Memory B cell (primary cell): ENCODE measurements around the gene PUM1.
A peak's percentile ranks its signal among the peaks of the same experiment; 100 is the strongest.
"Not testable (repeated sequence)": the region's sequence is repeated elsewhere in the genome, so short reads cannot be mapped to it uniquely, and the experiment has no call there.

Experiments
- ATAC-seq: fragments of 150-1000 bp; cut with Tn5 transposase; 2 replicates; pipeline ENCODE4 v1.10.0; 2021; ENCODE audit warnings: low read depth, mild to moderate bottlenecking, moderate library complexity
- DNase-seq, 2 donors: peaks; one replicate each; pipeline ENCODE4 v3.0.0; 2022; ENCODE audit warnings: low spot score in 2 of 2
- H3K27ac Mint-ChIP-seq: one replicate; pipeline ENCODE4 v1.8.0; 2022; ENCODE audit warnings: mild to moderate bottlenecking, moderate library complexity, mixed read lengths
- H3K27me3 Mint-ChIP-seq: one replicate; pipeline ENCODE4 v1.8.0; 2022; ENCODE audit warnings: mixed read lengths
- H3K36me3 Mint-ChIP-seq: one replicate; pipeline ENCODE4 v1.8.0; 2022; ENCODE audit warnings: mild to moderate bottlenecking, mixed read lengths
- H3K4me1 Mint-ChIP-seq: one replicate; pipeline ENCODE4 v1.8.0; 2022; ENCODE audit warnings: mixed read lengths
- H3K4me3 Mint-ChIP-seq: one replicate; pipeline ENCODE4 v1.8.0; 2022; ENCODE audit warnings: mild to moderate bottlenecking, moderate library complexity, mixed read lengths
- H3K9me3 Mint-ChIP-seq: one replicate; pipeline ENCODE4 v1.8.0; 2022; ENCODE audit warnings: mixed read lengths

Gene PUM1

GRCh38 chr1:30940541-30940940, 125.0 kb downstream of the PUM1 start:
- ATAC-seq (no peak), DNase-seq (no peak)
- no peaks in the 10 kb centered on the region for H3K9me3 Mint-ChIP-seq
- H3K4me3 Mint-ChIP-seq: no peak overlapping the region
- H3K4me1 Mint-ChIP-seq: peaks cover 6% of the 10 kb centered on the region
- H3K36me3 Mint-ChIP-seq: peaks cover 34% of the 10 kb centered on the region
- no peak overlapping the region for H3K27ac Mint-ChIP-seq
- H3K27me3 Mint-ChIP-seq: no peaks in the 10 kb centered on the region

DNA sequence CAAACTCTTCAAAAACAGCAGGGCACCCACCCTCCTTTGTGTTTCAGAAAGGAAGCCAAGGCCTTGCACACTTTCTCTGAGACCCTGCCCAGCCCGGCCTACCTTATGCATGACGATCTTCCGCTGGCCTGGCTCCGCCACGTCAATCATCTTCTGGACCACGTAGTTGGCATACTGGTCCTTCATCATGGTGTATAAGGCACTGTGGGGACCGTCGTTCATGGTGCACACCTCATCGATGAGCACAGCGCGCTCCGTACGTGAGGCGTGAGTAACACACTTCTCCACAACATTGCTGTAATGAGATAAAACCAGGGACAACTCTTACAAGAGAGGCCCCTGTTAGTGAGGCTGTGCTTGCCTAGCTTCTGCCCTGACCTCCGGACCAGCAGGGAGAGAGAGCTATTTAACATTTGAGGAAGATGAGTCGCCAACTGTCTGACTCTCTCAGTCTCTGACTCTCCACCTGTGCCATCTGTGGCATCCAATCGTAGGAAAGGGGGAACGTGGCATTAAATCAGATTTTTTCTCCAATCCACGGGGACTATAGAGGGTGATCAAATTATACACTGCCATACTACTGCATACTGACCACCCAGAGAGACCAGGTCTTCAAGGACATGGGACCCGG, 128.9 kb downstream of the PUM1 start:
- Mint-ChIP-seq H3K36me3 (peaks cover 27% of the 10 kb centered on the region), H3K27ac (no peak overlapping the region), H3K4me1 (peaks cover 22% of the 10 kb centered on the region), H3K27me3 (no peaks in the 10 kb centered on the region), H3K9me3 (no peaks in the 10 kb centered on the region), H3K4me3 (no peak overlapping the region)
- ATAC-seq (no peak), DNase-seq (no peak)

DNA sequence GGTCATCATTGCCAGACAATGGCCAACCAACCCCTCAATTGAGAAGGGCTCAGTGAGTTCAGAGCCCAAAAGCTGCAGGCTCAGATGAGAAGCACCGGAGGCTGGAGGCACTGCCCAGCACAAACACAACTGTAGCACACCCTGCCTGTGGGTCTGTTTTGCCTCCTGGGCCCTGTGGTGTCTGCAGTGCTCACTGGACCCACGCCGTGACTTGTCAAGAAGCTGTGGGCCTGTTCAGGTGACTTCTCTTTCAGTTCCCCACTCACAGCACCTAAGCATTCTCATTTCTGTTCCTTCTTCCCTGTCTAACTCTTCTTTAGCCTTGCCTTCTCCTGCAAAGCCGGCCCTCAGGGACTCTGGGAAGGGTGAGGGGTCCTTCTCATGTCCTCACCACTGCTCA, 129.8 kb downstream of the PUM1 start:
- Mint-ChIP-seq H3K4me1 (peaks cover 22% of the 10 kb centered on the region), H3K36me3 (peaks cover 29% of the 10 kb centered on the region)
- H3K27me3 Mint-ChIP-seq, ATAC-seq, H3K27ac Mint-ChIP-seq, H3K4me3 Mint-ChIP-seq, DNase-seq, H3K9me3 Mint-ChIP-seq: not testable (repeated sequence)

DNA sequence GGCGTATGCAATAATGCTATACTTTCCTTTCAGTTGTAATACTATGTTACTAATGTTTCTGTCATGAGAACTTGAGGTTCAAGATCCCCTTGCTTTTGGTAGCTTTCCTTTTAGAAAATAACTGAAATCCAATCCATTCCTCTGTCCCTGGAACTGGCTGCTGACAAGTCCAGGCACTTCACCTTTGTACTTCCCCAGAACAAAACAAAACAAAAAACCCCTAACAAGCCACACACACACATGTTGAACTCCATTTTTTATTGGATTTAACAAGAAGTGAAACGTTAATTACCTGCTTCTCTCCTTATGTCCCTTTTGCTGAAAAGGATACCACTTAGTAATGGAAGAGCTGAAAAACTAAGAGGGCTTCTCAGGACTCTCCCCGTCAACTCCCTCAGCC, 130.9 kb downstream of the PUM1 start:
- H3K36me3 Mint-ChIP-seq: peaks cover 29% of the 10 kb centered on the region
- H3K27me3 Mint-ChIP-seq: no peaks in the 10 kb centered on the region
- H3K27ac Mint-ChIP-seq: peak overlapping the region; percentile 42
- peaks cover 22% of the 10 kb centered on the region for H3K4me1 Mint-ChIP-seq
- no peak for DNase-seq
- no peaks in the 10 kb centered on the region for H3K9me3 Mint-ChIP-seq
- H3K4me3 Mint-ChIP-seq: no peak overlapping the region
- ATAC-seq: no peak

GRCh38 chr1:30933874-30934252, 131.7 kb downstream of the PUM1 start:
- no peak for DNase-seq
- H3K36me3 Mint-ChIP-seq: peaks cover 27% of the 10 kb centered on the region

GRCh38 chr1:30930631-30931173, 134.8 kb downstream of the PUM1 start:
- ATAC-seq: no peak
- DNase-seq: no peak
- H3K9me3 Mint-ChIP-seq: no peaks in the 10 kb centered on the region
- H3K36me3 Mint-ChIP-seq: peaks cover 15% of the 10 kb centered on the region
- H3K27ac Mint-ChIP-seq: no peak overlapping the region
- H3K4me1 Mint-ChIP-seq: peaks cover 19% of the 10 kb centered on the region
- peaks cover 2% of the 10 kb centered on the region for H3K27me3 Mint-ChIP-seq
- no peak overlapping the region for H3K4me3 Mint-ChIP-seq

More at GRCh38 chr1:30933874-30934252, 131.7 kb downstream of the PUM1 start:
- H3K27me3 Mint-ChIP-seq: no peaks in the 10 kb centered on the region
- no peak for ATAC-seq
- H3K27ac Mint-ChIP-seq: peak overlapping the region; percentile 88
- peaks cover 25% of the 10 kb centered on the region for H3K4me1 Mint-ChIP-seq
- no peaks in the 10 kb centered on the region for H3K9me3 Mint-ChIP-seq
- no peak overlapping the region for H3K4me3 Mint-ChIP-seq

DNA sequence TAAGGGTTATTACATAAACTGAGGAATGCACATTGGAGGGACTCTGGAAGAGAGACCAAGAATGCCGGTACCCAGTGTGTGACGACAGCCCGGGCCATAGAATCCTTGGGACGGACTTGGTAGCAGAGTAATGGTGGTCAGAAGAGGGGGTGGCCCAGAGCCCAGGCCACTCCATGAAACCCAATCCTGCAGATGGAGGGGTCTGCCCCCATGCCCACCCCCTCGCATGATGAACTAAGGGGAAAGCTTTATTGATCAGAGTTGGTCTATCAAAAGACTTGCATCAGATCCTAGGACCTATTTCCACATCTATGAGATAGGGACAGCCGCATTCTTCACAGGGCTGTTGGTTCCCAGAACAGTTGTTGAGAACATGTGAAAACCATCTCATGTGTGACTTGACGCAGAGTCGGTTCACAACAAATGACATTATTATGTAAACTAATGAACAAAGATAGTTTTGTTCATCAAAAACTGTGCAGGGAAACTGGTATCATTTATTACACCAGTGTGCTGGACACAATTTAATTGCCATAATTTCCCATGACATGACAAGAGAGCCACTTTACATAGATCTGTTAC, 135.5 kb downstream of the PUM1 start:
- Mint-ChIP-seq H3K27ac (peak overlapping the region; percentile 67), H3K27me3 (peaks cover 2% of the 10 kb centered on the region), H3K36me3 (peaks cover 11% of the 10 kb centered on the region), H3K4me3 (no peak overlapping the region), H3K9me3 (no peaks in the 10 kb centered on the region), H3K4me1 (peaks cover 17% of the 10 kb centered on the region)
- no peak for ATAC-seq
- DNase-seq: no peak

DNA sequence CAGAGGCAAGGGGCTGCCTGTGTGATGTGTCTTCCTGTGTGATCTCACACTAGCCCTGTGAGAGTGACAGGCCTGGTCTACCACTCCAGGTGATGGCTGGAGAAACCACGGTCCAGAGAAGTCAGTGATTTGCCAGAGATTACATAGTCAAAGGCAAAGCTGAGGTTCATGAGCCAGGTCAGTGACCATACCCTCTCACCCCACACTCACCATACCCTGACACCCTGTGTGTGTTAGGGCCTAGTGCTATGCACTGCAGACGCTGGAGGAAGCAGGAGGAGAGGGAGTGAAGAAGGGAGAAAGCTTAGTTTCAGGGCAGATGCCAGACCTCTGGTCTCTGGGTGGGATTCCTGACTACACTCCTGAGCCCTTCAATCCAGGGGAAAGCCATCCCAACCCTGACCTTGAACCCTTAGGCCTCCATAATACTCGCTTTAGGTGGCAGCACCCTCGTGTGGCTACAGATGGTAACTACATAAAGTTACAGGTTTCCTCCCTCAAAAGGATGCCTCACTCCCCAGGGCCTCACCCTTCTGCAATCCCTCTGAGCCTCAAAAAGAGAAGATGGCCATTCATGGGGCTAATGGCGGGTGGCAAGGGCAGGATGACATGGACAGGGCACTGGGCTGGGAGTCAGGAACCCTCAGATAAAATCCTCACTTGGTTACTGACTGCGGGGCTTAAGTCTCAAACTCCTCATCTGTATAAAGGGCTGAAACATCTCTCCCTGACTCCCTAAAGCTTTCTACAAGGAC, 136.2 kb downstream of the PUM1 start:
- Mint-ChIP-seq H3K27ac (peak overlapping the region; percentile 67), H3K36me3 (peaks cover 9% of the 10 kb centered on the region), H3K4me1 (peaks cover 15% of the 10 kb centered on the region), H3K27me3 (peaks cover 2% of the 10 kb centered on the region), H3K4me3 (no peak overlapping the region), H3K9me3 (no peaks in the 10 kb centered on the region)
- ATAC-seq (peak; percentile 55), DNase-seq (peak; percentile 42 to 54)

DNA sequence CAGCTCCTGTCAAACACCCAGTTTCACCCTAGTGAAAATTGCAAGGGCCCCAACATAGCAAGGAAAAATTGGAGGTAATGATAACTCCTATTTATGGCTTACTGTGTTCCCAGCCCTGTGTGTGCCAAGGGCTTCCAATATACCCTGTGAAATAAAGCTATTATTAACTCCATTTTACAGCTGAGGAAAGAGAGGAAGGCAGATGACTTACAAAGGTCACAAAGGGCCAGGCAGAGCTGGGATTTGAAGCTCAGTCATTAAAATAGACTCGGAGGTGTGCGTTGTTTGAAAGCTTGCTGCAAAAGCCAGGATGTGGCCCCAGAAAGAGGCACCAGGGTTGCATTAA, 136.8 kb downstream of the PUM1 start:
- DNase-seq: no peak
- no peaks in the 10 kb centered on the region for H3K9me3 Mint-ChIP-seq
- H3K4me3 Mint-ChIP-seq: no peak overlapping the region
- H3K27me3 Mint-ChIP-seq: peaks cover 2% of the 10 kb centered on the region
- ATAC-seq: no peak
- peaks cover 9% of the 10 kb centered on the region for H3K36me3 Mint-ChIP-seq
- peaks cover 11% of the 10 kb centered on the region for H3K4me1 Mint-ChIP-seq
- no peak overlapping the region for H3K27ac Mint-ChIP-seq

DNA sequence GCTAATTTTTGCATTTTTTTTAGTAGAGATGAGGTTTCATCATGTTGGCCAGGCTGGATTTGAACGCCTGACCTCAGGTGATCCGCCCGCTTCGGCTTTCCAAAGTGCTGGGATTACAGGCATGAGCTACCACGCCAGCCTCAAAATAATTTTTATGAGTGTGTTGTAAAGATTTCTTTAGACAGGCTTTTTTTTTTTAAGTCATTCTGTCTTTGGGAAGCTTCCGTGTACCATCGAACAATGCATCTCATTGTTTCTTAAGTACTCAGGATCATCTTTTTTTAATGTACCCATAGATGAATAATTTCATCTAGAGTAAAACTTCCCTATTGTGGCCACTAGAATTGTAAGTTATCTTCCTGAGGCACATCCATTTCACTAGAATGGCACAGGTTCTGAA, 137.3 kb downstream of the PUM1 start:
- no peak overlapping the region for H3K27ac Mint-ChIP-seq
- H3K9me3 Mint-ChIP-seq: no peaks in the 10 kb centered on the region
- ATAC-seq: no peak

GRCh38 chr1:30927448-30927847, 138.1 kb downstream of the PUM1 start:
- DNase-seq (no peak), ATAC-seq (no peak)
- peaks cover 2% of the 10 kb centered on the region for H3K27me3 Mint-ChIP-seq
- no peak overlapping the region for H3K27ac Mint-ChIP-seq
- peaks cover 4% of the 10 kb centered on the region for H3K36me3 Mint-ChIP-seq
- no peaks in the 10 kb centered on the region for H3K9me3 Mint-ChIP-seq
- peaks cover 2% of the 10 kb centered on the region for H3K4me1 Mint-ChIP-seq
- H3K4me3 Mint-ChIP-seq: no peak overlapping the region

More for the DNA sequence above, 137.3 kb downstream of the PUM1 start:
- Mint-ChIP-seq H3K4me3 (no peak overlapping the region), H3K27me3 (peaks cover 2% of the 10 kb centered on the region), H3K4me1 (peaks cover 5% of the 10 kb centered on the region), H3K36me3 (peaks cover 7% of the 10 kb centered on the region)
- DNase-seq: no peak

GRCh38 chr1:30923597-30923996, 141.9 kb downstream of the PUM1 start:
- no peak overlapping the region for H3K27ac Mint-ChIP-seq

GRCh38 chr1:30920827-30921226, 144.7 kb downstream of the PUM1 start:
- ATAC-seq: no peak
- no peak for DNase-seq
- Mint-ChIP-seq H3K9me3 (no peaks in the 10 kb centered on the region), H3K36me3 (no peaks in the 10 kb centered on the region), H3K4me3 (no peak overlapping the region), H3K4me1 (no peaks in the 10 kb centered on the region), H3K27ac (no peak overlapping the region), H3K27me3 (peaks cover under 1% of the 10 kb centered on the region)

More at GRCh38 chr1:30923597-30923996, 141.9 kb downstream of the PUM1 start:
- Mint-ChIP-seq H3K4me1 (no peaks in the 10 kb centered on the region), H3K27me3 (peaks cover 2% of the 10 kb centered on the region), H3K4me3 (no peak overlapping the region), H3K36me3 (no peaks in the 10 kb centered on the region), H3K9me3 (no peaks in the 10 kb centered on the region)
- no peak for ATAC-seq
- DNase-seq: no peak
